ENCODE measurements around the gene CDHR3.

Gene CDHR3

DNA sequence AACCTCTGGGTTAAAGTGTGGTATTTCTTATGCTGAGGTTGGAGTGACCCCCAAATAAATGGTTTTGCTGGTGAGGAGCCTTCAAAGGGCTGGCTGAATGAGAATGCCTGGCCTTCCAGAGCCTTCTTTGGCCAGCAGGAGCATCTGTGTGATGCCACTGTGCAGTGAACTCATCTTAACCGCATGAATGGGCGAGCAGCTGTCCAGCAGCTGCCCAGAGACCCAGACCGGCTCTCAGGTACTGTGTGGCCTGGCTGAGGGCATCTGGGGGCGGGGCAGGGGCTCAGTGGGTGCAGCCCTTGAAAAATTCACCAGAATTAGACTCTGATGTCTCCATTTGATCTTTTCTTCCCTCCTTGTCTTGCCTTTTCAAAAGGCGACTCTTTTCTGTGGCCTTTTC, 90.0 kb downstream of the CDHR3 start:
- no peak for DNase-seq

DNA sequence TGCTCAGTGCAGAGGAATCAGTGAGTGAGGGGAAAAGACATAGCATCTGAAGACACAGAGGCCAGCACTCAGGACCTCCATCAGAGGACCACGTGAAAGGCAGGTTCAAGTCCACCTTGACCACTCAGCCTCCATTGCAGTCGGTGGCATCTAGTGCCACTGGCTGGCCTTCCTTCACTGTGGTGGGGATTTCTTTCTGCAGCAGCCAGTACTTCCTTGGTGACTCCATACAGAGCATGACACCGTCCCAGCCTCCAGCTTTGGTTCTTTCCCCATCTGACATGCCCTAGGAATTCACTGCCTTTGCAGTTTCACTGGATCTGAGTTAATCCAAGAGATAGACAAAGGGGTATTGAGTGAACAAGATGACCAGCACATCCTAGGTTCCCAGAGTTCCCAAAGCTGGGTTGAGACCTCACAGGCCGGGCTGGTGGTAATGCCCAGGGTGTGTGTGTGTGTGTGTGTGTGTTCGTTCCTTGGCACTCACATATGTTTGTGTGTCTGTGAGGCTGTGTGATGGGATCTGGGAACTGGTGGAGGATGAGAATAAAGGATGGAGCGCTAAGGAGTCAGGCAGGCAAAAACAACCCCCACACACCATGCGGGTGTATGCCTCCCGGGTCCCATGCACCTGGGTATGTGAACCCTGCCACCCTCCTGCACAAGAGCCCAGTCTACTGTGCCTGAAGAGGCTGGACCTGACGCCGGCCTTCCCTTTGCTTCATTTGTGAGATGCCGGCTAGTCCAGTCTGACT, 91.3 kb downstream of the CDHR3 start:
- DNase-seq = no peak

GRCh38 chr7:106054971-106055532, 92.0 kb downstream of the CDHR3 start:
- DNase-seq = no peak

GRCh38 chr7:106056513-106057203, 93.6 kb downstream of the CDHR3 start:
- DNase-seq = peak; percentile 49

GRCh38 chr7:106057204-106057961, 94.3 kb downstream of the CDHR3 start:
- DNase-seq = no peak

DNA sequence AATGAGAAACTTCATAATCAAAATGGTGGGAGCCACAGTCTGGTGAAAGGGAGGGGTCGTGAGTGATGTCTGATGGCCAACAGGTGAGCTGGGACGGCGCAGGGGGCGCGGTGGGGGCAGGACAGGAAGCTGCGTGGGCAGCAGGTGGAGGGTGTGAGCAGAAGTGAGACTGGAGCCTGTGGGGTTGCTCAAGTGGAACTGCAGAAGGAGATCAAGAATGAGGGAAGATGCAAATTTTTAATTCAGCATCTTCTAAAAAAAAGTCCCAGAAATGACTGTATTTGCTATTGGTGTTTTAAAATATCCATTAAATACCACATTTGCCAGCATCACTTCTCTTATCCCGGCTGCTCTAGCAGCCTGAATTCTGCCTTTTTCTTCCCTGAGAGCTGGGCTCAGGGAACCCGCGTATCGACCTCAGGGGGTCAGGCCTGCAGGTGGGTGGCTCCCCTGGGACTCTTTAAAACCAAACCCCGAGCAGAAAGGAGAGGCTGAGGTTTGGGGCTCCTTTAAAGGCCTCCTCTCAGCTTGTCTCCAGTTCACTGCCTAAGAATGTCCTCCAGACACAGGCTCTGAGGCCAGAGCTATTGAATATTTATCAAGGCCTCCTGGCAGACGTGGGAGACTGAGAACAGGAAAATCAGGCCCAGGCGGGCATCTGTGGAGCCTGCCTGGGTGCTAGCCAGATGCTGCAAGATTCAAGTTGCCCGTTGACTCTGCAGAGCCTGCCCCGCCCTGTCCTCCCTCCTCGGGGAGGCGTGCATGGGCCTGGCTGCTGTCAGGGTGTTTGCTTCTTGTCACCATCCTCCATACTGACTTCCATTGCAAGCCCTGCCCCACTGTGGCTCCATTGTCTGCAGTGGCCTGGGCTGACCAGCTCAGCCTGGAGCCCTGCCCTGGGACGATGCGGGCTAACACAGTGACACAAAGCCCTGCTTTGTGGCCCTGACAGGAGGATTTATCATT, 95.2 kb downstream of the CDHR3 start:
- DNase-seq = no peak

DNA sequence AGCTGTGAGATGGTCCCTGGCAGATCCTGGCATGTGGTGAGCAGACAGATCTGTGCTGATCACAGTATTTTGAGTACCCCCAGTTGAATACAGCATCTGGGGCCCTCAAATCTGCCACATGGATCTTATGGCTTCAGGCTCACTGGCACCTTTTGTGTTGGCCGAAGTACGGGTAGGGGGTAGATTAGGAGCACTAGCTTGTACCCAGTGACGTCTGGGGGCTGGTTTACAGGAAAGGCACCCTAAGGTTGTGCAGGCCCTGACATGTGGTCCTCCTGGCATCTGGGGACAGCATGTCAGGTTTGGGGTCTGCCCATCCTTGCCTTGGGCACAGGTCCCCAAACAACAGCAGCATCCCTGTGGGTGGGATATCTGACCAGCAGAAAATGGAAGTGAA, 95.9 kb downstream of the CDHR3 start:
- DNase-seq = no peak

DNA sequence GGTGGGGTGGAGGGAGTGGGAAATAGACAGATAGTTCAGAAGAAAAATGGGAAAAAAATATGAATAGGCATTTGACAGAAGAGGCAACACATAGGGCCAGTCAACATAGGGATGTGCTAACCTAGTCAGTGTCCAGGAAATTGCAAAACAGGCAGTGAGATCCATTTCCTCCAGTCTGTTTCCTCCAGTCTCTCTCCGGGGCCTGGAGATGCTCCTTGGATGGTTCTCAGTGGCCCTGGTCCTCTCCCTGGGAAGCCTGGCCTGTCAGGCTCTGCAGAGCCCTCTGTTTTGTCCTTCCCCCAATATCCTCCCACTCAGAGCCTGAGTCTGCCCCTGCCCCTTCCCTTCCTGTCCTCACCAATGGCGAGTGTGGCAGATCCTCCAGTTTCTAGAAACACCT, 96.5 kb downstream of the CDHR3 start:
- DNase-seq = no peak

DNA sequence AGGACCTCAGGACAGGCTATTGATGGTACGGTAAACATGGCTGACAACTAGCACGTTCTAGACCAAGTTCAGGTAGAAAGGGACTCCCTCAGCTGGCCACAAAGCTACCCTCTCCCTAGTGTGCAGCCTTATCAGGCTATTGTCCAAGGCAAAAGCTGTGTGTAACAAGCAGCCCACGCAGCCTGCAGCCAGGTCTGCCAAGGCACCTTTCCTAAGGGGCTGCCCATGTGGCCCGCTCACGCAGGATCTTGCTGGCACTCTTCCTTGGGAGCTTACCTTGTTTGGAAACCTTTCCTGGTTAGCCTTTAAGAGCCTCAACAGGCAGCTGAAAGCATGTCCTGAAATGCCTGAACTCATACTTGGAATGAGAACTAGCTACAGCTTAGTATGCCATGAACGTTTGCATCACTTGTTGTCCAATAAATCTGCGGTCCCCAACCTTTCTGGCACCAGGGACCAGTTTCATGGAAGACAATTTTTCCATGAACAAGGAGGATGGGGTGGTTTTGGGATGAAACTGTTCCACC, 97.4 kb downstream of the CDHR3 start:
- DNase-seq = no peak

DNA sequence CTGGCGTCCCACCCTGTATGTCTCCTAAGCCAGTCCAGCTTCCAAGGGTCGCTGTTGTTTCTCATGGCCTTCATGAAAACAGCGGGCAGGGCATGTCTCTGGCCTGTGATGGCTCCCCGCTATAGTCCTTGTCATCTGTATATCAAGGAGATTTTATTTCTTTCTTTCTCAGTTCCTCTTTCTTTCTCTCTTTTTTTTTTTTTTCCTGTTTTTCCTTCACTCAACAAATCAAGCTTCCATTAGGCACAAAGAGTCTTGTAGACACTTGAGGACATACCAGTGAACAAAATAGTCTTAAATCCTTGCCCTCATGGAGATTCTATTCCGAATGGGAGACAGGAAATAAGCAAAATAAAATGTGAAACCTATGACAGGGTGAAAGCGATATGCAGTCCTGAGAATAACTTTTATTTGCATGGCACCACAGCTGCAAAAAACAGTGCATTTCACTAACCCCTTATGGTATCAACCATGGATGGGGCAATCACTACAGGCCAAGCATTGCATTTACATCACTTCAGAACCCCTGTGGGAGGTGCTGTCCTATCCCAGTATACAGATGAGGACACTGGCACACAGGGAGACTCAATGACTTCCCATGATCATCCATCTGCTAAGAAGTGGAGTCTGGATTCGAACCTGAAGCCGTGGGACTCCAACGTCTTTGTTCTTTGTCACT, 98.4 kb downstream of the CDHR3 start:
- DNase-seq = no peak

DNA sequence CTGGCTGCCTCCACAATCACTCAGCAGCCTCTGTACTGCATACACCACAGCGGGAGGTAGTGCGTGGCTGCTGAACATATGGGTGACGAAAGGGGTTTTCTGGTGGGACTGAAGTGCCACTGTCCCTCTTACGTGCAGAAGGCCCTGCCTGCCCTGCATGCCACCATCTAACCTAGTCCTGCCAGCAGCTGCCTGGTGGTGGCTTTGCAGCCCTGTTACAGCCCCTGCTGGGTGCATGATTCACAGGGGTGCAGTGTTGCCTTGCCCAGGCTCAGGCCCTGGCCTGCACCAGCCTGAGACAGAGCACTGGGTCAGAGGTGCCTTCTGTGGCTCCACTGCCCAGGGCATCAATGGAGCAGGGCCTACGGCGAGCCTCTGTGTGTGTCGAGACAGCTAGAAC, 98.9 kb downstream of the CDHR3 start:
- no peak for DNase-seq

- no peak for DNase-seq
Observed at GRCh38 chr7:106062521-106062931, 99.5 kb downstream of the CDHR3 start.

GRCh38 chr7:106063024-106063423, 100.0 kb downstream of the CDHR3 start:
- DNase-seq = no peak

GRCh38 chr7:106063692-106064091, 100.6 kb downstream of the CDHR3 start:
- DNase-seq = no peak

- no peak for DNase-seq
Observed at GRCh38 chr7:106064316-106064715, 101.3 kb downstream of the CDHR3 start.

- no peak for DNase-seq
Observed at GRCh38 chr7:106064771-106065574, 101.9 kb downstream of the CDHR3 start.

- DNase-seq = no peak
Observed at GRCh38 chr7:106065575-106066500, 102.8 kb downstream of the CDHR3 start.

DNA sequence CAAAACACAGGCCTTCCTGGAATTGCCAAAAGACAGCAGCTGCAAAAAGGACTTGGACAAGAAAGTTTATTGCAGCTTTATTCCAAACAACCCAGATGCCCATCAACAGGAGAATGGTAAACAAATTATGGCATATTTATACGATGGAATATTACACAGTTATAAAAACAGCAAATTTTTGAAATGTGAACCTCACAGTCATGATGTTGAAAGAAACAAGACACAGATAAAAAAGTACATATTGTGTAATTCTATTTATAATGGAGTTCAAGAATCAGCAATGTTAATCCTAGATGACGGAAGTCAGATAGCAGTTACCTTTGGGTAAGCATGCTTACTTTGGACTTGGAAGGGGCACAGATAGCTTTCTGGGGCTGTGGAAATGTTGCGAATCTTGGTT, 104.6 kb downstream of the CDHR3 start:
- DNase-seq = no peak

DNA sequence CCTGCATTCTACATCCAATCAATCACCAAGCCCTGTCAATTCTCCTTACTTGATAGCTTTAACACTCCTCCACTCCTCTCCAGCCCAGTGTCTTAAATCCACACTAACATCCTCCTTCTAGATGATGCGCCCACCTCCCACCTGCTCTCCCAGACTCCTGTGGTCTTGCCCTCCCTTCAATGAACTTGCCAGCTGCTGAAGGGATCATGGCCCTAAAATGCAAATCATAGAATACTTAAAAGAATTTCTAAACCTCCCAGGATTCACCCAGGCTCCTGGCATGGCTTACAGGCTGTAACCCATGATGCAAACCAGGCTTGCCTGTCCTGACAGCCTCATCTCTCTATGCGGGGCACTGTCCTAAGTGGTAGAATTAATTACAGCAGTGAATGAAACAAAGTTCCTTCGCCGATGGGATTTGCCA, 105.5 kb downstream of the CDHR3 start:
- no peak for DNase-seq

Measured in effector CD8-positive, alpha-beta T cell (primary cell).